HG03469 (cell line): ENCODE data around the gene ZNF823.

ENCODE experiments used
- ATAC-seq: cut with Tn5 transposase; IDR thresholded peaks from one replicate; pipeline ENCODE4 v1.9.1; 2021; ENCODE audit warnings: mild to moderate bottlenecking, moderate library complexity, moderate number of reproducible peaks; ENCODE audit not compliant: unreplicated experiment

Gene ZNF823

DNA sequence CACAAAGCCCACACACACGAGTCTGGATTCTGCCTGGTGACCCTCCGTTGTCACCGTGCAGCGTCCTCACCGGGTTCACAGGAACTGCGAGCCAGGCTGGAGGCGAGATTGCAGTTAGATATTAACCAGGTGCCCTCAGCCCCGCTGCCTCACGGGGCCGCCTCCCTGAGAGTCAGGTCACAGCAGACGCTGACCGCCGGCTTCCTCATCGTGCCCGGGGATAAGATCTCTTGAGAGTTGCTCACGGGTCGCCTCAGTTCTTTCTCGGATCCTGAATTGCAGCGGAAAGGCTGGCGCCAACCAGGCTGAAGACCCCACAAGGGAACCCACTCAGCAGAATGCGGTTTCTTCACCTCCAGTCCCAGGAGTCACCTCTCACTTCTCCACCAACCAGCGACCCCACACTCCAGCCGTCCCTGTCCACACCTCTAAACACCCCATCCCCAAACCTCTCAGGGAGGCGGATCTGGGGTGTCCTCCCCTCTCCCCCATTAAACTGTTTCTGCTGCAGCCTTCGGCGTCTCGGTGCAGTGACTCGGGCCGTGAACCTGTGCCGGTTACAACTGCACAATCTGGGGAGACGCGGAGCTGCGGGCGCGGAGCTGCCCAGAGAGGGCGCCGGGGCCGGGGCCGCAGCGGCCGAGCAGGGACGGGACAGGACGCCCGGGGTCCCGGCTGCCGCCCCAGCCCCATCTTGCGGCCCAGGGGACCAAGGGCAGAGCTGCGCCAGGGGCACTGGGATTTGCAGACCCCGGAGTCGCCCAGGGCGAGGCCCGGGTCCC lies 591 bp downstream of the ZNF823 start:
- ATAC-seq, result no peak

DNA sequence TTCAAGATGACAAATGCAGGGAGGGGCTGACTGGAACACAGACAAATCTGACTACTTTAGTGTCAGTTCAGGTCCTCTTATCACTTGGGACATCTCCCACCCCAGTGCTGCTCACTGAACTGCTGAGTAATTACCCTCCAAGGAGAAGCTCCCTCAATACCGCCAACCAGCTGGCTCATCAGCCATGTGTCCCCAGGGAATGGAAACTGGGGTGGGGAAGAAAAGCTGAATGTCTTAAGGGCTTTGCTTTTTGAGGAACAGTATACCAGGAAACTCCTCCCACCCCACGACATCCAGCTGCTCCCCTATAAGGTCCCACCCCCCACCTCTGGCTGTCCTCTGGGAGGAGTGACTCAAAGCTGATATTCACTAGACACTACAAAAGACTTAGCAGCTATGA lies 2.0 kb downstream of the ZNF823 start:
- no peak for ATAC-seq

DNA sequence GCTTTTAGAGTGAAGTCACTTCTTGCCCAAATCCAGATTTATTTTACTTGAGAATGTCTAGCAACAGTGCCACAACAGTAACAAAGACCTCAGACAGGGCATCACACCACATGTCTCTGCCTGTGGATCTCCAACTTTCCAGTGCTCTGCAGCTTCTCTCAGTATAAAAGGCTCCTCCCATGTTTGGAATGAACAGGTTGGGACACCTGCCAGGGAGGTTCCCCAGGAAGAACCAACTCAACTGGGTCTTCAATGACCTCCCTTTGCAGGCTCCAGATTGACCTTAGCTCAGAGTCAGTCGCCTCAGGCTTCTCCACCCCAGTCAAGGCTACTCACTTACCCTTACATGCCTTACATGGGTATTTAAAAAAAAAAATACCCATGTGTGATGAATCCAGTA lies 3.4 kb downstream of the ZNF823 start:
- ATAC-seq, result no peak

DNA sequence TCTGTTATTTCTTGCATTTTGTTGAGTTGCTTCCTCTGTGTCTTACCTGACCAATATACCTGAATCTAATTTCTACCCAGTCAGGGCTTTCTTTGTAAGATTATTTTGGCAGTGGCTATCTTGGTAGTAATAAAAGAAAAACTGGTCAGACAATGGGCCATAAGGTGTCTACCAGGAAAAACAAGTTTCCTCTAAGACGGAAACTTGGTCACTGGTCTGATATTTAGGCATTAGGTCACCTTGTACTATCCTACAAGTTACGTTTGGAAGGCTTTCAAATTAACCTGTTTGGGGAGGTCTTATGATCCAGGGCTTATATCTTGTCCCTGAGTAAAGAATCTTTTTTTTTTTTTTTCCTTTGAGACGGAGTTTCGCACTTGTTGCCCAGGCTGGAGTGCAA lies 9.2 kb downstream of the ZNF823 start:
- no peak for ATAC-seq

DNA sequence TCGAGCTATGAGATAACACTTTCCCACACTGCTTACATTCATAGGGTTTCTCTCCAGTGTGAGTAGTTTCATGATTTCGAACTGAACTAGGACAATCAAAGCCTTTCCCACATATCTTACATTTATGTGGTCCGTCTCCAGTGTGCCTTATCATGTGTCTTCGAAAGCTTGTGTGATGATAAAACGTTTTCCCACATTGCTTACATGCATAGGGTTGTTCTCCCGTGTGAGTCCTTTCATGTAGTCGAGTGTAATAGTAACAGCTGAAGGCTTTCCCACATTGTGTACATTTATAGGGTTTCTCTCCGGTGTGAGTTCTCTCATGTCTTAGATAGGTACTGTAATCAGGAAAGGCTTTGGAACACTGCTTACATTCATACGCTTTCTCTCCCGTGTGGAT lies 16.3 kb downstream of the ZNF823 start:
- no peak for ATAC-seq

DNA sequence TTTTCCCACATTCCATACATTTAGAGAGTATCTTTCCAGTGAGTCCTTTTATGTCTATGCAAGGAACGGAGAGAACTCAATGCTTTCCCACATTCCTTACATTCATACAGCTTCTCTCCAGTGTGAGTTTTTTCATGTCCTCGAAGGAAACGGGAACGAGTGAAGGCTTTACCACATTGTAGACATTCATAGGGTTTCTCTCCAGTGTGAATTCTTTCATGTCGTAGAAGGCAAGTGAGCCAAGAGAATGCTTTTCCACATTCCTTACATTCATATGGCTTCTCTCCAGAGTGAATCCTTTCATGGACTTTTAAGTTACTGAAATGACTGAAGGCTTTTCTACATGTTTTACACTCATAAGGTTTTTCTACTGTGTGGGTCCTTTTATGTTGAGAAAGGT lies 17.1 kb downstream of the ZNF823 start:
- ATAC-seq, result no peak

DNA sequence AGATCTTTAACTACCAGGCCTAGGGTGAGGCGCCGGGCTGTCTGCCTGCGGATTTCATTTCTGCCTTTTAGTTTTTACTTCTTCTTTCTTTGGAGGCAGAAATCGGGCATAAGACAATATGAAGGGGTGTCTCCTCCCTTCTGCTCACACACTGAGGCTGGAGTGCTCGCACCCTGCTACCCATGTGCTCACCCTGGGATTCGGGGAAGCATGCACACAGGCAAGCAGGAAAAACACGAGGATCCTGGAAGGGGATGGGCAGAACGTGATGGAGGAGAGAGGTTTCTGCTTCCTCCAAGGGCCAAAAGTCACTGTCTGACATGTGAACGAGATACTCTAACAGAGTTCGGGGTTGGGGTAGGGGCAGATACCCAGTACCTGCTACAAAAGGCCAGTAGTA lies 28.4 kb downstream of the ZNF823 start:
- ATAC-seq, result no peak

DNA sequence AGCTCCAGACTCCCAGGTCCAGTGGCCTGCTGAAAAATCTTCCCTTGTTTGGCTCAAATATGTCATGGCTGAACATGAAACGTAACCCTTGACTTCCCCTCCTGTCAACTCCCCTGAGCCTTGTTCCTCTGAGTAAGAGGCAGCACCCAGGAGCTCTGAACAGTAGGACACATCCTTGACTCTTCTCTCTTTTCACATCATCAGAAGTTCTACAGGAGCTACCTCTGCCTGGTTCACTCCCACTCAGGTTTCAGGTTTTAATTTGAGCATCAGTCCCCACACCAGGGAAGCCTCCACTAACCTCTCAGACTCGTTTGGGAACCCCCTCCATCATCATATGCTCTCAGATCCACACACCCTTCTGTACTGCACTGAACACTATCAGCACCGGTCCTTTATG lies 30.3 kb downstream of the ZNF823 start:
- ATAC-seq, result no peak

DNA sequence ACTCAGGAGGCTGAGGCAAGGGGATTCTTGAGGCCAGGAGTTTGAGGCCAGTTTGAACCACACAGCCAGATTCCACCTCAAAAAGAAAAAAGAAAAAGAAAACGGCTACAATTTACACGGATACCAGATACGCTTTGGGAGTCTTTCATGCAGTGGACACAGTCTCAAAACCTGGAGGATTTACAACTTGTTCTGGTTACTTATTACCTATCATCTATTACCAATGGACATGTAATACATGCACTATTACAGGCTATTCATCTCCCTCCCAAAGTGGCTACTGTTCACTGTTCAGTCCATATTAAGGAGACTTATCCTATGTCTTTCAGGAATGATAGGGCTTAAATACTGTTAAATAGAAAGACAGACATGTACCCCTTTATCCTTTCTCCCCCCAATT lies 33.3 kb downstream of the ZNF823 start:
- no peak for ATAC-seq

DNA sequence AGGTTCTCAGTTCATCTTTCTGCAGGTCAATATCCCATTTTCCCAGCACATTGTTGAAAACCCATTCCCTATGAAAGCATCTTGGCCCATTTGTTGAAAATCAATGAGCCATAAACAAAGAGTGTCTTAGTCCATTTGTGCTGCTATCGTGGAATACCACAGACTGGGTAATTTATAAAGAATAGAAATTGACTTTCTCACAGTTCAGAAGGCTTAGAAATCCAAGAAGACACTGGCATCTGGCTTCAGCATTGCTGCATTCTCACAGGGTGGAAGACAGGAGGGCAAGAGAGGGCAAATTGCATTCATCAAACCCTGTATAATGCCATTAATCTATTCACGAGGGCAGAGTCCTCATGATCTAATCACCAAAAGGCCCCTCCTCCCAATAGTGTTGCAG lies 34.1 kb downstream of the ZNF823 start:
- no peak for ATAC-seq

DNA sequence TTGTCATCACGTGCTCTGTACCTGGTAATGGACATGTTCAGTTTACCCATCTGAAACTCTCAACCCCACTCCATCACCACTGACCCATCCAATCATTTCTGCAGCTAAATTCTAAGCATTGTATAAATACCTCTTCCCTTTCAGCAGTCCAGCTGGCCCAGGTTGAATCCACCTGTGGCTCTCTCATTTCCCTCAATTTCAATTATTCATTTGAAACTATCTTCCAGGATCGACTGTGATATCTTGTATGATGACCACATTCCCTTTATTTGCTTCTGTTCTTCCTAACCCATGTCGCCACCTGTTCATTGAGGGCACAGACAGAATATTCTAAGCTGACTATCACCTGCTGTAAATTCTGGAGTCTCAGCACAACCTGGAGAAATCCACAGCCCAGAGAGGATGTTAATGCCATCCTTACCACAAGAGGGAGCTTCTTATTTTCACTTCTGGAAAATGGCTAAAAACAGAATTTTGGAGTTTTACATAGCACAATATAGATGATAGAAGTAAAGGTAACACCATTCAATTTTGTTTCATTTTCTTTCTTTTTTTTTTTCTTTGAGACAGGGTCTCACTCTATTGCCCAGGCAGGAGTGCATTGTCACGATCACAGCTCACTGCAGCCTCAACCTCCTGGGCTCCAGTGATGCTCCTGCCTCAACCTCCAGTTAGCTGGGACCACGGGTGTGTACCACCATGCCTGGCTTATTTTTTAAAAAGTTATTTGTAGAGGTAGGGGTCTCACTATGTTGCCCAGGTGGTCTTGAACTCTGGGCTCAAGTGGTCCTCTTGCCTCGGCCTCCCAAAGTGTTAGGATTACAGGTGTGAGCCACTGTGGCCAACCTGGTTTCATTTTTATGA lies 38.6 kb downstream of the ZNF823 start:
- ATAC-seq, result no peak

DNA sequence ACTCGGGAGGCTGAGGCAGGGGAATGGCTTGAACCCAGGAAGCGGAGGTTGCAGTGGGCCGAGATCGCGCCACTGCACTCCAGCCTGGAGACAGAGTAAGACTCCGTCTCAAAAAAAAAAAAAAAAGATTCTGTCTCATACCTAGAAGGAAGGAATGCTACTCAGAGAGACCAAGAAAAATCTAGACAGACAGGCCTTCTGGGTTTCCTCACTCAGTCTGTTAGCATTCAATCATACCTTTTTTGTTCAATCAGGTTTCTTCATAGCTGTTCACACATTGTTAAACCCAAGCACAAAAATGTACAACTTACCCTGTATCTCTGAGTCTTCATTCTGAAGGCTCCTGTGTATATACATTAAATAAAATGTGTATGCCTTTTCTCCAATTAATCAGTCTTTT lies 40.5 kb downstream of the ZNF823 start:
- no peak for ATAC-seq

DNA sequence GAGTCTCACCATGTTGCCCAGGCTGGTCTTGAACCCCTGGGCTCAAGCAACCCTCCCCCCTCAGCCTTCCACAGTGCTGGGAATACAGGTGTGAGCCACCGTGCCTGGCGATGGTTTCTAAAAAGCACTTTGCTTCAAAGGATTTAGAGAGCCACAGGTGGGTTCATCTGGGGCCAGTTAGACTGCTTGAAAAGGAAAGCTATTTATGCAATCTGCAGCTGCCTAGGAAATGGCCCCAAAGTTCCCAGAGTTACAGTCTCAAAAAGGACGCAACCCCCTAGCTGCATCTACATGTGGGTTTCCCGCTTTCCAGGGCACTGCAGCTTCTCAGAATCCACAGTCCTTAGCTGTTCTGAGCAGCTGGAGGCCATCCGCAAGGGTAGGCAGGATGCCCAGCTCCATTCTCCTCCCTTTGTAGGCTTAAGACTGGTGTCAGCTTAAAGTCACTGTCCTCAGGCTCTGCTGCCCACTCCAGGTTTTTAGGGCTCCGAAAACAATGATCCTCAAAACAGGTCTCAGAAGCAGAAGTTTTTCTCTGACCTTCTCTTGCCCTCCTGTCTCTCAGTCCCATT lies 41.4 kb downstream of the ZNF823 start:
- no peak for ATAC-seq

DNA sequence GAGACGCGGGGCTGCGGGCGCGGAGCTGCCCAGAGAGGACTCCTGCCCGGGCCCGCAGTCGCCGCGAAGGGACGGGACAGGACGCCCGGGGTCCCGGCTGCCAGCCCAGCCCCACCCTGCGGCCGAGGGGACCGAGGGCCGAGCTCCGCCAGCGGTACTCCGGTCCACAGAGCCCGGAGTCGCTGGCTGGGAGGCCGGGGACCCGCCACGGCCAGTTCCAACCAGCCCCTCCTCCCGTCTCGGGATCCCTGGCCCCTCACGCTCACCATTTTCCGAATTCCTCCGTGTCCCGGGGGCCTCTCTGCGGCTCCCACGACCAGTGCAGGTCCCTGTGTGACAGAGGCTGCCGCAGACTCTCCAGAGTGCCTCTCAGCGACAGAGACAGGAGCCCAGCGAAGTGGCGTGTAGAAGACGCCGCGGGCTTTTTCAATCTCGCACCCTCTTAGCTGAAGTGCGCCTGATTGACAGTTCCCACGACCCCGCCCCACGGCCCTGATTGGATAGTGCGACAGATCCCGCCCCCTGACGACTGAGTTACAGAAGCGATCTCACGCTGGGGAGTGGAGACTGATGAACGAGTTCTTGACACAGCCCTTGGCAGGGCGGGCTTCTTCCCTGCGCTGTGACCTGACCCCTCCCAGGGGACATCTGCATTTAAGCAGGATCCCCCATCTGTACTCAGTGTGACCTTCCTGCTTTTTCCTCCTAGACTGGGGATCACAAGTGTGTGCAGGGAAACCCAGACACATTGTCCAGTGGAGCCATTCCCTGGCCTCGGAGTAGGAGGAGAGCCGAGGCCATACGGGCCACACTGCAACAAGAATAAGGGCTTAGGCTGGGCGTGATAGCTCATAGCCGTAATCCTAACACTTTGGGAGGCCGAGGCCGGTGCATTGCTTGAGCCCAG lies 44.0 kb downstream of the ZNF823 start:
- no peak for ATAC-seq

DNA sequence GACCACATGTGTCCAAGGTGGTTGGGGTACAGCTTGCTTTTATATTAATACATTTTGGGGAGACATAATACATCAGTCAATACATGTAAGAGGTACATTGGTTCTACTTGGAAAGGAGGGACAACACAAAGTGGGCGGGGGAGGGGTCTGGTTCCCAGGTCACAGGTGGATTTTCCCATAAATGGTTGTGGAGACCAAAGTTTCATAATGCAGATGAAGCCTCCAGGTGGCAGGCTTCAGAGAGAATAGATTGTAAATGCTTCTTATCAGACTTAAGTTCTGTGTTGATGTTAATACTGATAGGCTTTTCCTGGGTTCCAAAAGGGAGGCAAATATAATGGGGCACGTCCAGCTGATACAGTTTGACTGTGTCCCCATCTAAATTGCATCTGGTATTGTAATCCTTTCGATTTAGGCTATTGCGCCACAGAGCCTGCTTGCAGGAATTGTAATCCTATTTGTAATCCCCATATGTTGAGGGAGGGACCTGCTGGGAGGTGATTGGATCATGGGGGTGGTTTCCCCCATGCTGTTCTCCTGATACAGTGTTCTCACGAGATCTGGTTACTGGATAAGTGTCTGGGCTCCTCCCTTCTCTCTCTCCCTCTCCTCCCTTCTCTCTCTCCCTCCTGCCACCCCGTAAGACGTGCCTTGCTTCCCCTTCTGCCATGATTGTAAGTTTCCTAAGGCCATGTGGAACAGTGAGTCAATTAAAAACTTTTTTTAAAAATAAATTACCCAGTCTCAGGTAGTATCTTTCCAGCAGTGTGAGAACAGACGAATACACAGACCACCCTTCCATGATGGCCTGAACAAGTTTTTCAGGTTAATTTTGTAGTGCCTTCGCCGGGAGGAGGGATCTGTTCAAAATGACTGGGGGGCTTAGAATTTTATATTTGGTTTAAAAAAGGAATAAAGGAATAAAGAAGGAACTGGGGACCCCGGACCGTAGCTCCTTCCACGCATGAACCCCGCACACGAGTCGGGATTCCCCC lies 44.9 kb downstream of the ZNF823 start:
- no peak for ATAC-seq

DNA sequence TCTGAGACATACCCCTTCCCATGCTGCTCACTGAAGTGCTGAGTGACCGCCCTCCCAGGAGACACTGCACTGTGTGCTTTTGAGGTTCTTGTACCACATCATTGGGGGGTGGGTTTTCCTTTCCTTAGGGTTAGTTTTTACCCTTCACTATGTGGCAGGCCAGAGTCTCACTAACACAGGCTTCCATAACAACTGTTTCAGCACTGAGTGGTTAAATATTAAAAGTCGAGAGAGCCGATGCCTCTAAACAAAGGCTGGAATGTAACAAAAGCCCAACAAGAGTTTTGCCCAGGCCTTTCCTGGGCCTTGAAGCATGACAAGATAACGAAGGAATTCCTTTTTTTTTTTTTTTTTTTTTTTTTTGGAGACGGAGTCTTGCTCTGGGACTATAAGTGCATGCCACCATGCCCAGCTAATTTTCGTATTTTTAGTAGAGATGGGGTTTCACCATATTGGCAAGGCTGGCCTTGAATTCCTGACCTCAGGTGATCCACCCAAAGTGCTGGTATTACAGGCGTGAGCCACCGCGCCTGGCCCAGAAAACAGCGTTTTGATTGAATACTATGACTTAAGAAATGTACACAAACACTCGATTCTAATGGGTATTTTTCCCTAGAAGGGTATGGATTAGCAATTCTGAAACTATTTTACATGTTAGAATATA lies 46.5 kb downstream of the ZNF823 start:
- ATAC-seq, result no peak

DNA sequence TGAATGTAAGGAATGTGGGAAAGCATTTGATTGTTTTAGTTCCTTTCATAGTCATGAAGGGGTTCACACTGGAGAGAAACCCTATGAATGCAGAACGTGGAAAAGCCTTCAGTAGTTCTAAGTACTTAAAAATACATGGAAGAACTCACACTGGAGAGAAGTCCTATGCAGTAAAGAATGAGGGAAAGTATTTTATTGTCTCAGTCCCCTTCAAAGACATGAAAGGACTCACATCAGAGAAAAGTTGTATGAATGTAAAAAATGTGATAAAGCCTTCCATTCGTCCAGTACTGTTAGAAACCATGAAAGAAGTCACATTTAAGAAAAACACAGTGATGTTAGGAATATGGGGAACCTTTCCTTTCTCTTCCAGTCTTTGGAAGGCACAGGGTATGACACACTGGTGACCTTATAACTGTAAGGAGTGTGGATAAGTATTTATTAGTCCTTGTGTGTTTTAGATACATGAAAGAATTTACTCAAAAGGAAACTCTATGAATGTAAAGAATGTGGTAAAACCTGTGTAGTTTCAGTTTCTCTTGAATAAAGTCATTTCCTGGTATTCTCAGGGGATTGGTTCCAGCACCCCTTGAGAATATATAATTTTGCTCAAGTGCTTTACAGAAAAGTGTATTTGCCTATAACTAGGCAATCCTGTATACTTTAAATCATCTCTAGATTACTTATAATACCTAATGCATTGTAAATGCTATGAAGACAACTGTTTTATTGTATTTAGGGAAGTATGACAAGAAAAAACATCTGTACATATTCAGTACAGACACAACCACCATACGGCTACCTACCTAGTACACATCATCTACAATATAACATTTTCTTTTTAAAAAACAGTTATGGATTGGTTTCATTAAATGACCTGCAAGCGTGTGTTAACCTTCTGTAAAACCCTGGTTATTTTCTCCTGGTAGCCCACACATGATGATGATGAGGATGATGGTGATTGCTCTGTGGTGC lies 52.8 kb downstream of the ZNF823 start:
- ATAC-seq, result no peak
